ENCODE results near the gene TCEAL9.
"Not testable (repeated sequence)": the region's sequence is repeated elsewhere in the genome, so short reads cannot be mapped to it uniquely, and the experiment has no call there.

The TCEAL9 gene

DNA sequence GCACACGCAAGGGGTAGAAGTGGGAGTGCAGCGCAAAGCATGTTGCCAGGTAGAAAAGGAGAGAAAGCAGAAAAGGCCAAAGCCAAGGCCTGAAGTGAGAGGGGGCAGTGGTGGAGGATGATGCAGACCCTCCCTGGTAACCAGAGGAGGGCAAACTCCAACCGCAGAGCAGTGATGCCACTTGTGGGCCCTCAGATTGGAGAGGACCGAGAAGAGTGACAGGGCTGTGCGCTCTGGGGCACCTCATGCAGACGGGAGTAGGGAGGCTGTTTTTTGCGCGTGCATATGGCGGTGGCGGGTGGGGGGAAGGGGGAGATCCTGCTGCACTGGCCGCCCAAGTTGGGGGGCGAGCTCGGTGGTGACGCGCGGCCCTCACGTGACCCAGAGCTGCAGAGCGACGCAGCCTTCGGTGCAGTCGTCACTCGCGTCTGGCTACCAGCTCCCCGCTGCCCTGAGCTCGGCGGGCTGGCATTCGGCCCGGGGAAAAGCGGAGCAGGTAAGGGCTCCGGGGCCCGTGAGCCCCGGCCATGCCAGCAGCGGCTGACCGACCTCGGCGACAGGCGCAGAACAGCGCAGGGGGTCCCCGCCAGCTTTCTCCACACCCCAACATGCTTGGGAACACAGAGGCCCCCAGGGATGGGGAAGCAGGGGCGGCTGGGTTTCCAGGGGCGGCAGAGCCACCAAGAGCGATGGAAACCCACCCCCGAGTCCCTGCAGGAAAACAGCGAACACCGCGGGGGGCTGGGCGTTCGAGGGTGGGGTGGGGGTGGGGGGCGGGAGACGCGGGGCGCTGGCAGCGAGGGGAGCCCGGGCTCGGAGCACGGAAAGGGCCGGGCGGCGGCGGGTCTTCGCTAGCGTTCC, 20.0 kb downstream of the TCEAL9 start, which contains the start of gene BEX3:
Gene BEX3, plus strand, starts transcription at position 421 of the 861 bp plus-strand sequence. CDS start 984 bp downstream, outside the sequence.
- DNase-seq (ENCODE audit: low read depth): no peak

DNA sequence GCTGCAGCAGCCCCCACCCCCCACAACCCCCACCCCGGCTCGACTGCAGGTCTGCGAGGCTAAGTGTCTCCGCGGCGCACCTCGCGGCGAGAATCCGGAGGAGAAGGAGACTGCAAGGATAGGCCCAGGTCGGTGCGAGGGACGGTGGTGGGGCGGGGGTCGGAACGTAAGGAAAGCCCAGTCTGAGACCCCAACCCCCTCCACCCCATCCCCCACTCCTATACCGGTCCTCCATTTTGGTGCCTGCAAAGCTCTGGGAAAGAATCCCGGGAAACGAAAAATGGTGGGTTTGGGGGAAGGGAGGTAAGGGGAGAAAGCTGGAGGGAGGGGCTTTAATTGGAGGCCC, 20.6 kb downstream of the TCEAL9 start:
- DNase-seq (ENCODE audit: low read depth): no peak

GRCh38 chrX:103378990-103379389, 22.7 kb downstream of the TCEAL9 start:
- DNase-seq (ENCODE audit: low read depth): no peak

GRCh38 chrX:103382877-103383276, 26.6 kb downstream of the TCEAL9 start:
- no peak for DNase-seq (ENCODE audit: low read depth)

- DNase-seq (ENCODE audit: low read depth): no peak
Measured at GRCh38 chrX:103384672-103385071, 28.4 kb downstream of the TCEAL9 start.

- DNase-seq (ENCODE audit: low read depth): not testable (repeated sequence)
Measured at GRCh38 chrX:103385283-103385830, 29.1 kb downstream of the TCEAL9 start.

- DNase-seq (ENCODE audit: low read depth): no peak
Measured at GRCh38 chrX:103386332-103386731, 30.0 kb downstream of the TCEAL9 start.

DNA sequence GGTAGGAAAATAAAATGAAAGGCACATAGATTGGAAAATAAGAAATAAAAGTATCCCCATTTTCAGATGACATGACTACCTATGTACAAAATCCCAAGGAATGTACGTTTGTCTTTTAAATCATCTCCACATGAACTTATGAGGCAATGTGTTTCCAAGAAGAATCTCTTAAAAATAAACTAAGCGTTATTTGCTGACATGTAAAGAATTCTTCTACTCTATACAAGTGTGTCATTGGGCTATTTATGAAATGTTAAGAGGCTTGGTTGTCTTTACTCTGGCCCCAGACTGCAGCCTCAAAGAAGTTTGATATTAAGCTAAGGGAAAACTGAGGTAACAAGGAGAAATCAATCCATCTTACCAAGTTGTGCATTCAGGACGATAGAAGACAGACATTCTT, 37.2 kb downstream of the TCEAL9 start:
- DNase-seq (ENCODE audit: low read depth): no peak

GRCh38 chrX:103396186-103396585, 39.9 kb downstream of the TCEAL9 start:
- DNase-seq (ENCODE audit: low read depth): no peak

DNA sequence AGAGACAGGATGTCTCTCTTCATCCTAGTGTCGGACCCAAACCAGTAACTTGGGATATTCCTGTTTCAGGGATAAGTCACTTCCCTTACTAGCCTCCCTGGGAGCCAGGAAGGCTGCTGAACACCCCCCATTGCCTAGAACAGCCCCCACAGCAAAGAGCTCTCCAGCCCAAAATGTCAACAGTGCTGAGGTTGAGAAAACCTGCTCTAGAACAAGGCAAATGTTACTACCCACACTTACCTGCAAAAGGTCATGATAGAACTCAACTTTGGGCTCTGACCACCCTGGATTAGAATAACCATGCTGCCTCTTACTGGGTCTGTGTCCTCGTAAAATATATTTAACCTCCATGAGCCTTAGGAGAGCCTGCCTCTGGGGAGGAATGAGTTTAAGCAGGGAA, 40.4 kb downstream of the TCEAL9 start:
- DNase-seq (ENCODE audit: low read depth): no peak

DNA sequence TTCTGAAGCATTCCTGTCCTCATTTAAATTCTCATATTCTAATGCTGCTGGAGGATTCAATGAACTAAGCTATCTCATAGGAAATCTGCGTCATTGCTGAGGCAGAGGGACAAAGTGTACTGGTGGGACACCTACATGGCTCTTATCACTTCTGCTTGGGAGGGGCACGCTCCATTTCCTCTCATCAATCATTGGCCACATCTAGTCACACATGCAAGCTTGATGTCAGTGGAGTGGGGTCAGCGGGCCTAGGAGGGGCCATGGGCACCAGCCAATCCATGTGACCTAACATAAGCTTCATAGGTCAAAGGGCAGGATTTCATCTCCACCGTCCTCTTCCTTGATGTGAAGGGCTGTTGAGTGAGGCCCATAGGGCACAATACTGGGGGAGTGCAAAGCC, 41.4 kb downstream of the TCEAL9 start:
- no peak for DNase-seq (ENCODE audit: low read depth)

DNA sequence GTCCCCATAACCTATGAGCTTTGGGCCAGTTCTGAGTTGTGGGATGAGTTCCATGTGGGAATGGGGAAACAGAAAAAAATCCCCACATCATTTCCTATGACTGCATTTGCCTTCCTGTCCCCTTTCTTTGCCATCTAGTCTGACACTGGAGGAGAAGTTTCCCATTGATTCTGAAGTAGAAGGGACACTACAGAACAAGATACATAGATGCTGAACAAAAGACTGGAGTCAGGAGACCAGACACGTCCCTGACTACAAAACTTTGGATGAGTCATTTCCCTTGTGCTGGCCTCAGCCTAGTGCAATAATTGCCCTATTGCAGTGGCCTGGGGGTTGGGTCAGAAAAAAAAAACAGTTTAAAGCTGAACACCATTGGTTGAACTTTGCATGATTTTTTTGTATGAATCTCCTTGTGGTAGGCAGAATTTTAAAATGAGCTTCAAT, 42.1 kb downstream of the TCEAL9 start:
- DNase-seq (ENCODE audit: low read depth): no peak

DNA sequence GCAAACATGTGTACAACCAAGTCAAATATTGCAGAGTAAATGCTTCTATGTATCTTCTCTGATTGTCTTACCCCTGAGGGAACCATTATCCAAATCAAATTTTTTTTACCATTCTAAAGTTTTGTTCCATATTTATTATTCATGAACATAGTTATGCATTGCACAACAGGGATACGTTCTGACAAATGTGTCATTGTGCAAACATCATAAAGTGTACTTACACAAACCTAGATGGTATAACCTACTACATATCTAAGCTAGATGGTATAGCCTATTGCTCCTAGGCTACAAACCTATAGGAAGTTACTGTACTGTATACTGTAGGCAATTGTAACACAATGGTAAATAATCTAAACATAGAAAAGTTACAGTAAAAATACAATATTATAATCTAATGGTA, 43.4 kb downstream of the TCEAL9 start:
- no peak for DNase-seq (ENCODE audit: low read depth)

DNA sequence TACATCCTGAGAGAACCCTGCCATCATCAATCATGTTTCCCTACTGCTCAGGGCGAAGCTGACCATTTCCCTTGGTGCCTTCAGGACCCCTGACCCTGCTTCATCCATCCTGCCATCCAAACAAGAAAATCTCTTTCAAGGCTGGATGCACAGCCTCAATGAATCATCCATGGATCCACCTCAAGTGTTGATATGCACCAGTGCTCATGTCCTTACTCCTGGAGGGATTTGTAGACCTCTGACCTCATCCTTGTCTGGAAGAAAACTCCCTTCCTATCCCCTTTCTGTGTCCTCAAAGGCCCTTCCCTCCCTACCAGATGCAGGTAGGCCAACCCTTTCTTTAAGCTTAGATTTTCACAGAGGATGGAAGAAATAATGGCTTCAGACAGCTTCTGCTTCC, 44.6 kb downstream of the TCEAL9 start:
- DNase-seq (ENCODE audit: low read depth): no peak

GRCh38 chrX:103404231-103405008, 48.1 kb downstream of the TCEAL9 start:
- no peak for DNase-seq (ENCODE audit: low read depth)

DNA sequence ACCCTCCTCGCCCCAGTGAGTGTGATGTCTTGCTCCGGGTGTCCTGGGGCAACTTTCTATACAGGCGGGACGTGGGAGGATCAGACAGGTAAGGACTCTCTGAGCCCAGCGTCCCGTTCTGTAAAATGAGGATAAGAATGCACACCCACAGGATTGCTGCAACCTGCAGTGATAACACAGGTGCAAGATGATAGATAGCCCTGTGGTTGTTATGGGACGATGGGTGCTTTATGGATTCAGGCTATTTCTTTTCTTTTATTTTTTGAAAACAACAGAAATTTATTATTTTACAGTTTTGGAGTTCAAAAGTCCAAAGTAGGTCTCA, 48.7 kb downstream of the TCEAL9 start:
- DNase-seq (ENCODE audit: low read depth): no peak

GRCh38 chrX:103406256-103406655, 50.0 kb downstream of the TCEAL9 start:
- no peak for DNase-seq (ENCODE audit: low read depth)

DNA sequence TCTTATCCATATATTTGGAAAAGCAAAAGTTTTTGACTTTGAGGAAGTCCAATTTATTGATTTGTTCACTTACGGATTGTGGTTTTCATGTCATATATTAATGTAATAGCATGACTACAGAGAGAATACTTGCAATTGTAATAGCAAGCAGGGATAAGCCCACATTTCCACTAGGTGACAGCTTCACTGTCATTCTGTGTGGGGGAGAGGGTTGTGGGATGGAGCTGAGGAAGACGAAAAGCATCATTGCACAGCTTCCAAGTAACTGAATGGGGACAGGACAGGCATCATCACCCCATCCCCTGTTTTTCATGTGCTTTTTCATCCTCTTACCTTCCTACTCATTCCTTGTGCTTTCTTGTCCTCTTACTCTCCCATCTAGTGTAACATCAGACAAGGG, 51.5 kb downstream of the TCEAL9 start:
- no peak for DNase-seq (ENCODE audit: low read depth)
